Dendritic cell treated with granulocyte-macrophage colony-stimulating factor and Interleukin-4, amounts not matched to agents 40 ng/mL and 50 ng/mL, for 4 days (primary cell): ENCODE results near the gene ZNF474.

Experiments
- H3K27ac Mint-ChIP-seq: one replicate; pipeline ENCODE4 v1.8.0; 2022; ENCODE audit warnings: mild to moderate bottlenecking, mixed read lengths
- H3K27me3 Mint-ChIP-seq: one replicate; pipeline ENCODE4 v1.8.0; 2022; ENCODE audit warnings: mild to moderate bottlenecking, mixed read lengths
- H3K36me3 Mint-ChIP-seq: one replicate; pipeline ENCODE4 v1.8.0; 2022; ENCODE audit warnings: low read depth, mixed read lengths
- H3K4me1 Mint-ChIP-seq: one replicate; pipeline ENCODE4 v1.8.0; 2022; ENCODE audit warnings: low read depth, mixed read lengths
- H3K4me3 Mint-ChIP-seq: one replicate; pipeline ENCODE4 v1.8.0; 2022; ENCODE audit warnings: mild to moderate bottlenecking, moderate library complexity, mixed read lengths
- H3K9me3 Mint-ChIP-seq: one replicate; pipeline ENCODE4 v1.8.0; 2022; ENCODE audit warnings: mixed read lengths
- intact Hi-C: fragments of 100-400 bp; cut with micrococcal nuclease; formaldehyde crosslinking; loops from one replicate; pipeline ENCODE4 v1.15.0; 2022

Gene ZNF474

DNA sequence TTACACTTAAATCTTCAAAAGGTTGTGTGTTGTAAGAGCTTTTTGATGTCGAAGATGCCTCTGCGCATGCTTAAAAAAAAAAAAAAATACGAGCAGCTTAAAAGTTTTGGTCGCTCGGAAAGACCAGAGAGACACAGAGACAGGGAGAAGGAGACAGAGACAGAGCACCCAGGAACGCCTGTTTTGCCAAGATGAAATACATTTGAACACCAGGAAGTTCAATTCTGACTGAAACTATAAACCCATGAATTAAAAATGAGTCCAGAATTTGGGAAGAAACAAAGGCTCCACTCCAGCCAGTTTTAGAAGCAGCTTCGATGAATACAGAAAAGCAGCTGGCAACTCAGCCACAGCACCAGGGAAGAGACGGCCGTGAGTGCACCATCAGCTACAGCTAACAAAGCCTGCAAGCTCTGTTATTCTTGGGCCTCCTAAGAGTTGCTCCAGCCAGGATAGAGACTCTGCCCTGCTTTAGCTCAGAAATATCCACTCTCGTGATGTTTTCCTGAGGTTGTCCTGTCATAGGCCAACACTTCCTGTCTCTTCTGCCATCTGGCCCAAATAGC, 2.5 kb upstream of the ZNF474 start:
- intact Hi-C loops = no loop called here
- no peak overlapping the region for H3K27ac Mint-ChIP-seq
- no peaks in the 10 kb centered on the region for H3K36me3 Mint-ChIP-seq
- H3K9me3 Mint-ChIP-seq = no peaks in the 10 kb centered on the region
- no peak overlapping the region for H3K4me3 Mint-ChIP-seq
- no peaks in the 10 kb centered on the region for H3K27me3 Mint-ChIP-seq
- H3K4me1 Mint-ChIP-seq = no peaks in the 10 kb centered on the region

GRCh38 chr5:122130152-122130551, 806 bp downstream of the ZNF474 start:
- Mint-ChIP-seq H3K4me1 (no peaks in the 10 kb centered on the region), H3K27me3 (no peaks in the 10 kb centered on the region), H3K36me3 (no peaks in the 10 kb centered on the region), H3K9me3 (no peaks in the 10 kb centered on the region), H3K4me3 (no peak overlapping the region), H3K27ac (no peak overlapping the region)
- intact Hi-C loops = no loop called here

DNA sequence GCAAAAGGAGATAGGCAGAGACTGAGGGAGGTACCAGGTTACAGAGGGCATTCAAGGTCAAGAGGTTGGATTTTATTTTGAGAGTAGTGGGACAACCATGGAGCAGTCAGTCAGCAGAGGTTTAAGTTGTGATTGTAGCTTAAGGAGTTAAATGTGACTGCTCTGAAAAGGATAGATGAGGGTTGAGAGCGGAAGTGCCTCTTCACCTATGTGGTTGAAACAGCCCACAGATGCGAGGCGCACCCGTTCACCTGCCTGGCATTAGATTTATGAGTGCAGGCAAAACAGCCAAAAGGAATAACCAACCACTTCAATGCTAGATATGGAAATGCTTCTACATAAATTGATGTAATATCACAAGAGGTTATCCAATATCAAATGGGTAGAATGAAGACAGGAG, 8.4 kb downstream of the ZNF474 start:
- Mint-ChIP-seq H3K4me1 (no peaks in the 10 kb centered on the region), H3K9me3 (no peaks in the 10 kb centered on the region), H3K36me3 (no peaks in the 10 kb centered on the region), H3K27ac (no peak overlapping the region), H3K4me3 (no peak overlapping the region), H3K27me3 (no peaks in the 10 kb centered on the region)
- intact Hi-C loops = no loop called here

DNA sequence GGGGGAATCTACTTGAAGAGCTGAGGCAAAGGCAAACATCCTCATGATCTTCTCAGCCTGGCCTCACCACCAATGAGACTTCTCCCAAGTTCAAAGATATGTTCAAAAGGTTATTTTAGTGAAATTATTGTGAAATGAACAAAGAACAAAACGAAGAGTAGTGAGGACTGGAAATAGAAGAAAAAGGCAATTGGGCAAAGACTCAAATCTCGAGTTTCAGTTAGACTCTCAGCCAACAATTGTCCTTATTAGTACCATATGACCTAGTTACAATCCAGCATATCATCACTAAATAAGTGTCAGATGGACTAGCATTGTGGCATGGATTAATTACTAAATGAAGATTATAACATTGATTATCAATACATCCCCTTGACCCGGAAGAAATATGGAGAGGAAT, 9.0 kb downstream of the ZNF474 start:
- Mint-ChIP-seq H3K27me3 (no peaks in the 10 kb centered on the region), H3K9me3 (no peaks in the 10 kb centered on the region), H3K27ac (no peak overlapping the region), H3K4me3 (no peak overlapping the region), H3K36me3 (no peaks in the 10 kb centered on the region), H3K4me1 (no peaks in the 10 kb centered on the region)
- intact Hi-C loops = no loop called here

- H3K4me3 Mint-ChIP-seq = no peak overlapping the region
- H3K27me3 Mint-ChIP-seq = no peaks in the 10 kb centered on the region
- no peaks in the 10 kb centered on the region for H3K36me3 Mint-ChIP-seq
- intact Hi-C loops = no loop called here
- no peaks in the 10 kb centered on the region for H3K9me3 Mint-ChIP-seq
- H3K4me1 Mint-ChIP-seq = no peaks in the 10 kb centered on the region
- H3K27ac Mint-ChIP-seq = no peak overlapping the region
Measured at GRCh38 chr5:122140900-122141299, 11.6 kb downstream of the ZNF474 start.

DNA sequence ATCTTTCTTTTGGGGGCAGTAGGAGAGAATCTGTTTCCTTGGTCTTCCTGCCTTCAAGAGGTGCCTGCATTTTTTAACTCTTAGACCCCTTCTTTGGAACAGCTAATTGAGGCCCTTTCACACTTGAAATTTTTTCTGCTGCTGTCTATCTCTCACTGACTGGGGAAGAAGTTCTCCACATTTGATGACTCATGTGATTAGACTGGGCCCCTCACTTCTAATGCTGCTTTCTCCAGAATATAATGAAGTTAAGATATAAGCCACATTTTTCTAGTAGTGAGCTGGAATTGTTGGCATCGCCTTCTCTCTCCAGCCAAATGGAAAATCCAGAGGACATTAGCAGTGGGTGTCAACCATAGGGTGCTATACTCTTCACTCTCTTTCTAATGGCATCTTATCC, 12.4 kb downstream of the ZNF474 start:
- no peak overlapping the region for H3K4me3 Mint-ChIP-seq
- no peaks in the 10 kb centered on the region for H3K27me3 Mint-ChIP-seq
- H3K9me3 Mint-ChIP-seq = no peaks in the 10 kb centered on the region
- no peaks in the 10 kb centered on the region for H3K4me1 Mint-ChIP-seq
- no peak overlapping the region for H3K27ac Mint-ChIP-seq
- H3K36me3 Mint-ChIP-seq = no peaks in the 10 kb centered on the region
- intact Hi-C loops = no loop called here

DNA sequence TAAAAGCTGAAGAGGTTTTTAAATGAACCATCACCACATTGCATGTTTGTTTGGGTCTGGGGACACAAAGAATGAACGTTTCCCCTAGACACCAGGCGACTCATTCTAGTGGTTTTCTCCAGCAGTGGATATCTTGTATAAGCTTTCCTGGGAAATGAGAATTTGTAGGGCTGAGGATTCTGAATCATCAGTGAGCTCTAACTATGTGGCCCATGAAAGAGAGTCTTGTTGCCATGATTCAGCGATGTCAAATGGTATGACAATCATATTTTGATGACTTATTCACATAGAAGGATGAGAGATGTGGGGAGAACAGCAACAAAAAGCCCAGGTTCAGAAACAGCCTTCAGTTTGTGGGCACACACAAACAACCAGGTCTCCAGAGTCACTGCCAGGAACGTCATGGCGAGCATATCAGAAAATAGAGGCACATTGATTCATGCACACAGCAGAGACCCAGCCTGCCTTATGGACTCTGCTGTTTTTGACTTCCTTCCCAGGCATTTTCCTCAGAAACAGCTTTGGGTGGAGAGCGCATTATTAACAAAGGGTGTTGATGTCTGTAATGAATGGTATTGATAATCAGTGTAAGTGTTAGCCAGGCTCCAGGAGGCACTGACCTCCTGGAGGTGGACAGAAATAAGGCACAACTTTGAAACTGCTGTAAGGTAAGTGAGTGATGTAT, 13.3 kb downstream of the ZNF474 start:
- intact Hi-C loops = no loop called here
- Mint-ChIP-seq H3K9me3 (no peaks in the 10 kb centered on the region), H3K36me3 (no peaks in the 10 kb centered on the region), H3K27ac (no peak overlapping the region), H3K4me3 (no peak overlapping the region), H3K27me3 (no peaks in the 10 kb centered on the region), H3K4me1 (no peaks in the 10 kb centered on the region)

DNA sequence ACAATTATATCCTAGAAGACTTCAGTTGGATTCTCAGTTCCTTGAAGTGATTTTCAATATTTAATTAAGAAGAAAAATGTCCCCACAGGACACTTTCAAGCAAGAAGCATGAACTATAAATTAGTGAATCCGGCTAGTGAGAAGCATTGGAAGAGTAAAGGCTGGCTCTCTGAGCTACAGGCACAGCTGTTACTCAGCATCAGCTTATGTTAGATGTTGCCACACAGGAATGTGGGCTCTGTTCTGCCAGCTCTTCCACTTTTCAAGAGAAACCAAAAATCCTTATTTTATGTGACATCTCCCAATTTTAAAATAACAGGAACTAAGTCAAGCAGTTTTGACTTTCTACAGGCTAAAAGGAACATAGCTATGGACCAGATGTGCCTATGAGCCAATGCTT, 14.9 kb downstream of the ZNF474 start:
- intact Hi-C loops = no loop called here
- Mint-ChIP-seq H3K9me3 (no peaks in the 10 kb centered on the region), H3K4me3 (no peak overlapping the region), H3K27me3 (no peaks in the 10 kb centered on the region), H3K27ac (no peak overlapping the region), H3K4me1 (no peaks in the 10 kb centered on the region), H3K36me3 (no peaks in the 10 kb centered on the region)

DNA sequence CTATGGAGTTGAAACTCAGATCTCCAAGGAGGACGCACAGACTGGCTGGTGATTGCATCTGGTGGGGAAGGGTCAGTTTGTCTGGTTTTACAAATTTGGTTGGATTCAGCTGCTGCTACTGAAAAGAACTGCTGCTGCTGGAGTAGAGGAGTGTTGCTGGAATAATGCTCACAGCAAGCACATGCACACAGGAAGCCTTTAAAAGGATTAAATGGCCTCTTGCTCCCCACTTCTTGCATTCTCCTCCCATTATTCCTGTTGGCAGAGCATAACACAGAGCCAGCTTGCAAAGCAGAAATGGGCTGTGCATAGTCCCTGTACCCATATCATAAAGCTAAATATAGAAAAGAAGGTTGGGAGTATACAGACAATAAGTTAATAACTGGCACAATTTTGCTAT, 16.6 kb downstream of the ZNF474 start:
- Mint-ChIP-seq H3K4me1 (no peaks in the 10 kb centered on the region), H3K4me3 (no peak overlapping the region), H3K36me3 (no peaks in the 10 kb centered on the region), H3K27ac (no peak overlapping the region), H3K9me3 (no peaks in the 10 kb centered on the region), H3K27me3 (no peaks in the 10 kb centered on the region)
- intact Hi-C loops = no loop called here

GRCh38 chr5:122149321-122150090, 20.2 kb downstream of the ZNF474 start:
- Mint-ChIP-seq H3K27me3 (no peaks in the 10 kb centered on the region), H3K36me3 (no peaks in the 10 kb centered on the region), H3K4me1 (no peaks in the 10 kb centered on the region), H3K9me3 (no peaks in the 10 kb centered on the region), H3K4me3 (no peak overlapping the region), H3K27ac (no peak overlapping the region)
- intact Hi-C loops = no loop called here

GRCh38 chr5:122150215-122150614, 20.9 kb downstream of the ZNF474 start:
- Mint-ChIP-seq H3K4me1 (no peaks in the 10 kb centered on the region), H3K27ac (no peak overlapping the region), H3K4me3 (no peak overlapping the region), H3K36me3 (no peaks in the 10 kb centered on the region), H3K9me3 (no peaks in the 10 kb centered on the region), H3K27me3 (no peaks in the 10 kb centered on the region)
- intact Hi-C loops = no loop called here

DNA sequence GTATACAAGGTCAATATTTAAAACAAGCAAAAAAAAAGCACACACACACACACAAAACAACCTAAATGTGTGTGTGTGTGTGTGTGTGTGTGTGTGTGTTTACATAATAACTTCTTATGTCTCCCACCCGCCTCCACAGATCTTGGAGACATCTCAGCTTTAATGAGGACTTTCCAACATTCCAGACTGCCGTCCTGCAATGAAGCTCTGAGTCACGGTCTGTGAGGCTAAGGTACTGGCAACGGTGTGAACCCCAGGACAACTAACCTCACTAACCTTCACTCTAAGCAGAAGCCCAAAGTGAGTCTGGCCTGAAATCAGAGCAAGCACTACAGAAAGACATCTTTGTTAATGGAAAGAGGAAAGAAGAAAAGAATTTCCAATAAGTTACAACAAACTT, 22.3 kb downstream of the ZNF474 start:
- Mint-ChIP-seq H3K4me3 (no peak overlapping the region), H3K4me1 (no peaks in the 10 kb centered on the region), H3K27me3 (no peaks in the 10 kb centered on the region), H3K36me3 (no peaks in the 10 kb centered on the region), H3K27ac (no peak overlapping the region), H3K9me3 (no peaks in the 10 kb centered on the region)
- intact Hi-C loops = no loop called here

DNA sequence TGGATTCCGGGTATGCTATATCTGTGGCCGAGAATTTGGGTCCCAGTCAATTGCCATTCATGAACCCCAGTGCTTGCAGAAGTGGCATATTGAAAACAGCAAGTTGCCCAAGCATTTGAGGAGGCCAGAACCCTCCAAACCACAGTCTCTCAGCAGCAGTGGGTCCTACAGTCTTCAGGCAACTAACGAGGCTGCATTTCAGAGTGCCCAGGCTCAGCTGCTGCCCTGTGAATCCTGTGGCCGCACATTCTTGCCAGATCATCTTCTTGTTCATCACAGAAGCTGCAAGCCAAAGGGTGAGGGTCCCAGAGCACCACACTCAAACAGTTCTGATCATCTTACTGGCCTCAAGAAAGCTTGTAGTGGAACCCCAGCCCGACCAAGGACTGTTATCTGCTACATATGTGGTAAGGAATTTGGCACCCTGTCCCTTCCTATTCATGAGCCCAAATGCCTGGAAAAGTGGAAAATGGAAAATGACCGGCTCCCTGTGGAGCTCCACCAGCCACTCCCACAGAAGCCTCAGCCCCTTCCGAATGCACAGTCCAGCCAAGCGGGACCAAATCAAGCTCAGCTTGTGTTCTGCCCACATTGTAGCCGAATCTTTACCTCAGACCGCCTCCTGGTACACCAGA, 23.0 kb downstream of the ZNF474 start:
- no peak overlapping the region for H3K27ac Mint-ChIP-seq
- intact Hi-C loops = no loop called here
- no peaks in the 10 kb centered on the region for H3K9me3 Mint-ChIP-seq
- no peaks in the 10 kb centered on the region for H3K27me3 Mint-ChIP-seq
- H3K4me1 Mint-ChIP-seq = no peaks in the 10 kb centered on the region
- no peaks in the 10 kb centered on the region for H3K36me3 Mint-ChIP-seq
- no peak overlapping the region for H3K4me3 Mint-ChIP-seq

GRCh38 chr5:122153230-122153629, 23.9 kb downstream of the ZNF474 start:
- no peak overlapping the region for H3K27ac Mint-ChIP-seq
- intact Hi-C loops = no loop called here
- no peaks in the 10 kb centered on the region for H3K27me3 Mint-ChIP-seq
- H3K4me3 Mint-ChIP-seq = no peak overlapping the region
- H3K4me1 Mint-ChIP-seq = no peaks in the 10 kb centered on the region
- H3K36me3 Mint-ChIP-seq = no peaks in the 10 kb centered on the region
- no peaks in the 10 kb centered on the region for H3K9me3 Mint-ChIP-seq
